GM12878 (cell line): ENCODE measurements around the gene CSNK1G1. TPM values are rescaled to one million over a fixed set of nuclear protein-coding genes. Genes with fewer than 3 reads are reported as not detected.

Experiments
- ATF7 ChIP-seq: fragments of 450-650 bp; IDR thresholded peaks from 2 replicates; pipeline ENCODE4 v1.6.1; 2016; ENCODE audit warnings: low read depth, mild to moderate bottlenecking
- CBX5 ChIP-seq: sonication (generic); IDR thresholded peaks from 2 replicates; pipeline ENCODE4 v1.6.1; 2016; ENCODE audit warnings: low read depth, moderate library complexity, mild to moderate bottlenecking, inconsistent platforms
- CHD1 ChIP-seq: IDR thresholded peaks from 2 replicates; pipeline ENCODE4 v1.6.1; 2012; ENCODE audit warnings: low read depth, low read length, improper control_type of control experiment
- EP300 ChIP-seq, 2 experiments: fragments of 150-350 bp in 1 of 2; IDR thresholded peaks; 2 replicates each; pipeline ENCODE4 v1.6.1; 2011 to 2012; ENCODE audit warnings: low read depth in 2 of 2, low read length in 2 of 2, borderline replicate concordance in 1 of 2, improper control_type of control experiment in 1 of 2, inconsistent platforms in 1 of 2; ENCODE audit not compliant: control insufficient read depth in 1 of 2
- FOXK2 ChIP-seq: fragments of 450-650 bp; IDR thresholded peaks from 2 replicates; pipeline ENCODE4 v1.6.1; 2017; ENCODE audit warnings: mild to moderate bottlenecking, moderate library complexity
- HDAC2 ChIP-seq: fragments of 200-600 bp; sonication (generic); IDR thresholded peaks from 2 replicates; pipeline ENCODE4 v1.6.1; 2017
- HDAC6 ChIP-seq: fragments of 200-600 bp; sonication (generic); IDR thresholded peaks from one replicate; pipeline ENCODE4 v1.8.0; 2017; ENCODE audit warnings: antibody characterized with exemption; ENCODE audit not compliant: unreplicated experiment
- NFYB ChIP-seq: IDR thresholded peaks from 2 replicates; pipeline ENCODE4 v1.6.1; 2011; ENCODE audit warnings: low read depth, mild to moderate bottlenecking, low read length, improper control_type of control experiment, moderate library complexity; ENCODE audit not compliant: insufficient read depth
- RBBP5 ChIP-seq: fragments of 200-600 bp; sonication (generic); conservative IDR thresholded peaks from 2 replicates; pipeline ENCODE4 v1.6.1; 2016
- RELA ChIP-seq: fragments of 450-650 bp; IDR thresholded peaks from 2 replicates; pipeline ENCODE4 v1.8.0; 2014; ENCODE audit warnings: borderline replicate concordance; ENCODE audit not compliant: partially characterized antibody
- SP1 ChIP-seq: IDR thresholded peaks from one replicate; pipeline ENCODE4 v1.6.1; 2011; ENCODE audit warnings: low read depth, low read length
- SPI1 ChIP-seq: IDR thresholded peaks from 2 replicates; pipeline ENCODE4 v1.6.1; 2011; ENCODE audit warnings: low read depth, mild to moderate bottlenecking, low read length, moderate library complexity, borderline replicate concordance; ENCODE audit not compliant: insufficient read depth
- SUPT20H ChIP-seq: IDR thresholded peaks from 2 replicates; pipeline ENCODE4 v1.6.1; 2011; ENCODE audit warnings: low read depth, mild to moderate bottlenecking, low read length, moderate library complexity, borderline replicate concordance; ENCODE audit not compliant: control insufficient read depth
- TBL1XR1 ChIP-seq: IDR thresholded peaks from 2 replicates; pipeline ENCODE4 v1.6.1; 2012; ENCODE audit warnings: low read depth, low read length, improper control_type of control experiment
- TCF12 ChIP-seq: IDR thresholded peaks from 2 replicates; pipeline ENCODE4 v1.6.1; 2011; ENCODE audit warnings: low read depth, mild to moderate bottlenecking, low read length
- ZNF207 ChIP-seq: fragments of 450-650 bp; IDR thresholded peaks from 2 replicates; pipeline ENCODE4 v1.6.1; 2014; ENCODE audit warnings: antibody characterized with exemption, mild to moderate bottlenecking, borderline replicate concordance
- ZNF217 ChIP-seq: fragments of 450-650 bp; IDR thresholded peaks from 2 replicates; pipeline ENCODE4 v1.6.1; 2017; ENCODE audit warnings: antibody characterized with exemption, mild to moderate bottlenecking
- polyA plus RNA-seq, 11 experiments: library from polyadenylated mRNA; depleted of rRNA in 4 of 11; unstranded in 6 of 11; stranded (reverse) in 5 of 11; fragments of >200 nt; fragmentation: Nextera tagmentation in 4 of 11; fragmentation: Illumina TruSeq in 1 of 11; extraction: Ambion mirVana in 4 of 11; extraction: Trizol in 1 of 11; gene quantifications; 1 replicate in 1 of 11; 2 replicates in 10 of 11; pipeline versions ENCODE4 v1.2.1 to v1.2.3, GENCODE V29; 2011 to 2016; ENCODE audit warnings: inconsistent platforms in 2 of 11, missing spikeins in 2 of 11, low read depth in 1 of 11
- total RNA-seq, 4 experiments: library from RNA; depleted of rRNA in 3 of 4; stranded (reverse); fragments of >200 nt in 3 of 4; fragmentation: Illumina TruSeq in 1 of 4; extraction: Trizol in 1 of 4; gene quantifications; 2 replicates each; pipeline versions ENCODE4 v1.2.1 to v1.2.3, GENCODE V29; 2013 to 2021
- TF ChIP-seq, protein P1 (sequence below): IDR thresholded peaks from 2 replicates; pipeline ENCODE4 v1.6.1; 2012; ENCODE audit warnings: low read depth, low read length, improper control_type of control experiment
- TF ChIP-seq, protein P2 (sequence below): fragments of 450-650 bp; IDR thresholded peaks from 2 replicates; pipeline ENCODE4 v1.6.1; 2018; ENCODE audit warnings: borderline replicate concordance, mild to moderate bottlenecking; ENCODE audit not compliant: partially characterized antibody
- TF ChIP-seq, protein P3 (sequence below): fragments of 450-650 bp; IDR thresholded peaks from 2 replicates; pipeline ENCODE4 v1.6.1; 2018; ENCODE audit warnings: mild to moderate bottlenecking, low read depth, moderate library complexity; ENCODE audit not compliant: partially characterized antibody
- TF ChIP-seq, protein P4 (sequence below): fragments of 450-650 bp; IDR thresholded peaks from 2 replicates; pipeline ENCODE4 v1.6.1; 2016; ENCODE audit warnings: mild to moderate bottlenecking

CSNK1G1 gene
- total and polyA plus RNA-seq, 10 of the 15 experiments (the other 5 are each of a cell fraction or from before 2014, with no cell fraction given) = 6.1 to 23.4 (median 15.3) TPM

DNA sequence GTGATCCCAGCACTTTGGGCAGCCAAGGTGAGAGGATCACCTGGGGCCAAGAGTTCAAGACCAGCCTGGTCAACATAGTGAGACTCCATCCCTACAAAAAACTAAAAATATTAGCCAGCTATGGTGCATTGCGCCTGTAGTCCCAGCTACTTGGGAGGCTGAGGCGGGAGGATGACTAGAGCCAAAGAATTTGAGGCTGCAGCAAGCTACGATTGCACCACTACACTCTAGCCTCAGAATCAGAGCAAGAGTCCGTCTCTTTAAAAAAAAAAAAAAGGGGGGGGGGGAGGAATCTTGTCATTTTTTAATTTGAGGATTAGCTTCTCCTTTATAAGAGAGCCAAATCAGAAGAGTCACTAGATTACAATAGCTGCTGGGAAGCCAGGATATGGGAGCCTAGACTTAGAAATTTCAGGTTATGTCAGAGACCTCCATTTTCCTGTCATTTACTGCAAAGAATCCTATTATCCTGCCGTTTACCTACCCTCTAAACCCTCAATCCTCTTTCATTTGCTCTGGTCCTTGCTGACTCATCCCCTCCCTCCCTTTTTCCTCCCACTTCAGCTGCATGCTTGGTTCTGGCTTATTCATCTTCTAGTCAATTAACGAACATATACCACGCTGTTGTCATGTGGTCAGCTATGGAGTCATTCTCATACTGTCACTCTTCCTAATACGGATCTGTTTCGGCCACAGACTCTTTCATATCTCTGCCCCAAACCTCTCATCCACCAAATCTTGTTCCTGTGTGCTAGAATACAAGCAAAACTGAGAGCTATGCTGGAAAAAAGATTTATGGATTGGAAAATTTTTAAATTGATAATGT lies 109.4 kb downstream of the CSNK1G1 start (continued):
- TF ChIP-seq, protein P1, sequence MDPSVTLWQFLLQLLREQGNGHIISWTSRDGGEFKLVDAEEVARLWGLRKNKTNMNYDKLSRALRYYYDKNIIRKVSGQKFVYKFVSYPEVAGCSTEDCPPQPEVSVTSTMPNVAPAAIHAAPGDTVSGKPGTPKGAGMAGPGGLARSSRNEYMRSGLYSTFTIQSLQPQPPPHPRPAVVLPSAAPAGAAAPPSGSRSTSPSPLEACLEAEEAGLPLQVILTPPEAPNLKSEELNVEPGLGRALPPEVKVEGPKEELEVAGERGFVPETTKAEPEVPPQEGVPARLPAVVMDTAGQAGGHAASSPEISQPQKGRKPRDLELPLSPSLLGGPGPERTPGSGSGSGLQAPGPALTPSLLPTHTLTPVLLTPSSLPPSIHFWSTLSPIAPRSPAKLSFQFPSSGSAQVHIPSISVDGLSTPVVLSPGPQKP = no peak
- no peak for TF ChIP-seq ZNF207
- TF ChIP-seq FOXK2 = no peak
- TF ChIP-seq TBL1XR1 = peak; percentile 93; the same call in 1 of the 2 replicates
- TF ChIP-seq NFYB = no peak
- TF ChIP-seq, protein P2, sequence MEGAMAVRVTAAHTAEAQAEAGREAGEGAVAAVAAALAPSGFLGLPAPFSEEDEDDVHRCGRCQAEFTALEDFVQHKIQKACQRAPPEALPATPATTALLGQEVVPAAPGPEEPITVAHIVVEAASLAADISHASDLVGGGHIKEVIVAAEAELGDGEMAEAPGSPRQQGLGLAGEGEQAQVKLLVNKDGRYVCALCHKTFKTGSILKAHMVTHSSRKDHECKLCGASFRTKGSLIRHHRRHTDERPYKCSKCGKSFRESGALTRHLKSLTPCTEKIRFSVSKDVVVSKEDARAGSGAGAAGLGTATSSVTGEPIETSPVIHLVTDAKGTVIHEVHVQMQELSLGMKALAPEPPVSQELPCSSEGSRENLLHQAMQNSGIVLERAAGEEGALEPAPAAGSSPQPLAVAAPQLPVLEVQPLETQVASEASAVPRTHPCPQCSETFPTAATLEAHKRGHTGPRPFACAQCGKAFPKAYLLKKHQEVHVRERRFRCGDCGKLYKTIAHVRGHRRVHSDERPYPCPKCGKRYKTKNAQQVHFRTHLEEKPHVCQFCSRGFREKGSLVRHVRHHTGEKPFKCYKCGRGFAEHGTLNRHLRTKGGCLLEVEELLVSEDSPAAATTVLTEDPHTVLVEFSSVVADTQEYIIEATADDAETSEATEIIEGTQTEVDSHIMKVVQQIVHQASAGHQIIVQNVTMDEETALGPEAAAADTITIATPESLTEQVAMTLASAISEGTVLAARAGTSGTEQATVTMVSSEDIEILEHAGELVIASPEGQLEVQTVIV = no peak
- TF ChIP-seq SUPT20H = no peak
- no peak for TF ChIP-seq HDAC6
- peak; percentile 57 for TF ChIP-seq SP1
- TF ChIP-seq, protein P3, sequence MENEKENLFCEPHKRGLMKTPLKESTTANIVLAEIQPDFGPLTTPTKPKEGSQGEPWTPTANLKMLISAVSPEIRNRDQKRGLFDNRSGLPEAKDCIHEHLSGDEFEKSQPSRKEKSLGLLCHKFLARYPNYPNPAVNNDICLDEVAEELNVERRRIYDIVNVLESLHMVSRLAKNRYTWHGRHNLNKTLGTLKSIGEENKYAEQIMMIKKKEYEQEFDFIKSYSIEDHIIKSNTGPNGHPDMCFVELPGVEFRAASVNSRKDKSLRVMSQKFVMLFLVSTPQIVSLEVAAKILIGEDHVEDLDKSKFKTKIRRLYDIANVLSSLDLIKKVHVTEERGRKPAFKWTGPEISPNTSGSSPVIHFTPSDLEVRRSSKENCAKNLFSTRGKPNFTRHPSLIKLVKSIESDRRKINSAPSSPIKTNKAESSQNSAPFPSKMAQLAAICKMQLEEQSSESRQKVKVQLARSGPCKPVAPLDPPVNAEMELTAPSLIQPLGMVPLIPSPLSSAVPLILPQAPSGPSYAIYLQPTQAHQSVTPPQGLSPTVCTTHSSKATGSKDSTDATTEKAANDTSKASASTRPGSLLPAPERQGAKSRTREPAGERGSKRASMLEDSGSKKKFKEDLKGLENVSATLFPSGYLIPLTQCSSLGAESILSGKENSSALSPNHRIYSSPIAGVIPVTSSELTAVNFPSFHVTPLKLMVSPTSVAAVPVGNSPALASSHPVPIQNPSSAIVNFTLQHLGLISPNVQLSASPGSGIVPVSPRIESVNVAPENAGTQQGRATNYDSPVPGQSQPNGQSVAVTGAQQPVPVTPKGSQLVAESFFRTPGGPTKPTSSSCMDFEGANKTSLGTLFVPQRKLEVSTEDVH = no peak
- no peak for TF ChIP-seq RELA
- TF ChIP-seq EP300 (IDR thresholded peaks at IDR 0.05; ENCODE audit: borderline replicate concordance in 1 of 2, control insufficient read depth in 1 of 2, low read depth in 2 of 2, low read length in 2 of 2) = peak; percentile 97 to 100
- no peak for TF ChIP-seq HDAC2
- TF ChIP-seq CBX5 = 0 out of 2 replicates have a peak, but pooled peaks have one; percentile 35
- TF ChIP-seq ATF7 = peak; percentile 97
- peak; percentile 71 for TF ChIP-seq TCF12
- no peak for TF ChIP-seq RBBP5
- peak; percentile 87; the same call in 1 of the 2 replicates for TF ChIP-seq ZNF217
- TF ChIP-seq CHD1 = no peak
- TF ChIP-seq, protein P4, sequence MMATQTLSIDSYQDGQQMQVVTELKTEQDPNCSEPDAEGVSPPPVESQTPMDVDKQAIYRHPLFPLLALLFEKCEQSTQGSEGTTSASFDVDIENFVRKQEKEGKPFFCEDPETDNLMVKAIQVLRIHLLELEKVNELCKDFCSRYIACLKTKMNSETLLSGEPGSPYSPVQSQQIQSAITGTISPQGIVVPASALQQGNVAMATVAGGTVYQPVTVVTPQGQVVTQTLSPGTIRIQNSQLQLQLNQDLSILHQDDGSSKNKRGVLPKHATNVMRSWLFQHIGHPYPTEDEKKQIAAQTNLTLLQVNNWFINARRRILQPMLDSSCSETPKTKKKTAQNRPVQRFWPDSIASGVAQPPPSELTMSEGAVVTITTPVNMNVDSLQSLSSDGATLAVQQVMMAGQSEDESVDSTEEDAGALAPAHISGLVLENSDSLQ = peak; percentile 95
- TF ChIP-seq SPI1 = peak; percentile 27; the same call in 1 of the 2 replicates
